ENCODE results near the gene RNF44.

RNF44 gene

DNA sequence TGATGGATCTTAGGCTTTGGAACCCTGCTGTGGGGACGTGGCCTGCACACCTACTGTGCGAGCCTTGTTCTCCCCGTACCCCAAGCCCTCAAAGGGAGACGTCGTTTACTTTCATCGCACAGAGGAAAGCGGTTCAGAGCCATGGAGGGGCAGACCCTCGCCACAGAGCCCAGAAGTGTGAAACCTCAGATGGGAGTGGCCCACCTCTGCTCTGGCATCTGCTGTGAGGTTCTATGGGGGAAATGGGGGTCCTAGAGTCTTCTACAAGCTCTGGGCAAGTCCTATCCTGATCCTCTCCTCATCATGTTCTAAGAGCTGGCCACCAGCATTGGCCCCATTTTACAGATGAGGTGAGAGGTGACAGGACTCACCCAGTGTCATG is 3.7 kb upstream of the RNF44 start:
- no peak overlapping the region for H3K4me3 ChIP-seq (ENCODE audit: low read length)
- DNase-seq (ENCODE audit: low read depth) = no peak
- TF ChIP-seq CTCF (conservative IDR thresholded peaks at IDR 0.05; ENCODE audit: low read depth, low read length) = no peak

GRCh38 chr5:176540476-176540899 is 3.3 kb upstream of the RNF44 start:
- DNase-seq (ENCODE audit: low read depth) = no peak
- H3K4me3 ChIP-seq (ENCODE audit: low read length) = no peak overlapping the region
- TF ChIP-seq CTCF (conservative IDR thresholded peaks at IDR 0.05; ENCODE audit: low read depth, low read length) = no peak

DNA sequence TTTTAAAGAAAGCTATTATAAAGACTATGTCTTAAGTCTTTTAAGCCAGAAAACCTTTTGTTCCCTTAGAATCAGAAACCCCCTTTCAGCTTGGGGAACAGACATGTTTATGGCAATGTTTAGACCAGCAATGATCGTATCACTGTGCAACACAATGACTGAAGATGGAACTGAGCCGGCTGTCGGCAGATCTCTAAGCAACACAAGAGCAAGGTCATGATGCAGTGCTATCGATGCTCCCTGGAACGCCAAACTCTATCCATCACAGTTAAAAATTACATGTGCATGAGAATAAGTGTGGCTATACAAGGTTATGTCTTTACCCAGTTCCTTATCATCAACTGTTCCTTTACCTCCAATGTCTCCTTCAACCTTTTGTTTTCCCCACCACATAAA is 1.8 kb upstream of the RNF44 start:
- no peak for TF ChIP-seq CTCF (conservative IDR thresholded peaks at IDR 0.05; ENCODE audit: low read depth, low read length)
- DNase-seq (ENCODE audit: low read depth) = no peak

DNA sequence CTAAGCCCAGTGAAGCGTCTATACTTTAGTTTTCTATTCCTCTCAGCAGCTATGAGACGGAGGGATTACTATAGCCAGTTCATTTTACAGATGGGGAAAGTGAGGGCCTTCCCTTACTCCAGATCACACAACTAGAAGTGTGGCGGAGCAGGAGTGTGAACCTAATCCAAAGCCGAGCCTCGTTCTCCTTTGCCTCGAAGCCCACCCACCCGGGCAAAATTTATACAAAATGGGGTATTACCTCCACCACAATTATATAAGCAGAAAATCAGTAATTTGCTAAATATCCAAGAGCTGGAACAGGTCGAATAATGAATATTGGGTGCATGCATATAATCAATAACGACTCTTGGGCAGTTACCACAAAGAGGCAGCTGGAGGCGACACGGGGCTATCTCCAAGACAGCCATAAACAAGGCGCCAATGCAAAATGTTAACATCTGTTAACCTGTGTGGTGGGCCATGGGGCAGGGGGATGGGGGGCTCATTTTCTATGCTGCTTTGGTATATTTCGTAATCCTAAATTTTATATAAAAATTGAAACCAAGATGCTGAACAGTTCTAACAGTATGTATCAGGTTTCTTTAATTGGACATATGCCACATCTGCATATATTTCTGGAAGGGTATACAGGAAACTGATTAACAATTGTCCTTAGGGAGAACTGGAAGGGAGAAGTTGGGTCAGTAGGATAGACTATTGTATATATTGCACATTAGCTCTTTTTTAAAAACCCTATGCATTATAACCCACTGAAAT is 1.2 kb upstream of the RNF44 start:
- no peak for TF ChIP-seq CTCF (conservative IDR thresholded peaks at IDR 0.05; ENCODE audit: low read depth, low read length)
- DNase-seq (ENCODE audit: low read depth) = no peak
- H3K4me3 ChIP-seq (ENCODE audit: low read length) = peak overlapping the region; percentile 39

More for the DNA sequence above, 1.8 kb upstream of the RNF44 start:
- H3K4me3 ChIP-seq (ENCODE audit: low read length) = no peak overlapping the region

GRCh38 chr5:176537554-176538229 is 490 bp upstream of the RNF44 start:
- TF ChIP-seq CTCF (conservative IDR thresholded peaks at IDR 0.05; ENCODE audit: low read depth, low read length) = no peak
- peak overlapping the region; percentile 99 for H3K4me3 ChIP-seq (ENCODE audit: low read length)
- peak; percentile 98 for DNase-seq (ENCODE audit: low read depth)

DNA sequence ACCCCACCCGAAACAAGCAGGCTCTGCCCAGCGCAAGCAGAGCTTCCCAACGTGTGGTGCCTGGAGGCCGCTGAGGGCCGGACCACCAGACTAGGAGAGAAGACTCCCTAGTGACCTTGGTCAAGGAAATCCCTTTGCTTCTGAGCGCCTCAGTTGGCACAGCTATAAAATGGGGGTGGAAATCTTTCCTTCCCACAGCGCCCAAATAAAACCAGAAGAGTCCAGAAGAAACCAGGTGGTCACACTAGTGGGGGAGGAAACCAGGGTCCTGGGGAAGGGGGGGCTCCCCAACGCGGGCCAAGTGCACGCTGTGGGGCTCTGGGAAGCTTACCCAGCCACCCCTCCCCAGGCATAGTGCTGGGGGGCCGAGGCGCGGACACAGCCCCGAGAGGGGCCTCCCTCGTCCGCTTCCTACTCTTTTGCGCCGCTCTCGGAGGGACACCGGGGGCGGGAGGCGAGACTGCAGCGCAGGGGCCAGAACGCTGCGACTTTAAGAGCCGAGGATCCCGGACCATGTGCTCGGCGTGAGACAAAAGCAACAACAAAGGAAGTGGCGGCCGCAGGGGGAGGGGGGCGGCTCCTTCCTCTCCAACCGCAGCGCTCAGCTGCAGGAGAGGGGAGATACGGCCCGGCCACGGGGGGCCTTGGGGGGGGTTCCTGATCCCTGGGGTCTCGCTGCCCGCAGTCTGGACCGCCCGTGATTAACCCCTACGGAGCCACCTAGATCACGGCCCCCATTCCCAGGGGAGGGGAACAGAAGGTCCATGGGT is 885 bp downstream of the RNF44 start:
- no peak for DNase-seq (ENCODE audit: low read depth)
- TF ChIP-seq CTCF (conservative IDR thresholded peaks at IDR 0.05; ENCODE audit: low read depth, low read length) = no peak

More for the DNA sequence above, 885 bp downstream of the RNF44 start:
- peak overlapping the region; percentile 99 for H3K4me3 ChIP-seq (ENCODE audit: low read length)
